Measurements from ENCODE around the gene GNAO1. TPM values are rescaled to one million over a fixed set of nuclear protein-coding genes. Genes with fewer than 3 reads are reported as not detected.

Gene GNAO1
- total and polyA plus RNA-seq, 8 donors, result 1.2 to 13.4 (median 4.8) TPM

DNA sequence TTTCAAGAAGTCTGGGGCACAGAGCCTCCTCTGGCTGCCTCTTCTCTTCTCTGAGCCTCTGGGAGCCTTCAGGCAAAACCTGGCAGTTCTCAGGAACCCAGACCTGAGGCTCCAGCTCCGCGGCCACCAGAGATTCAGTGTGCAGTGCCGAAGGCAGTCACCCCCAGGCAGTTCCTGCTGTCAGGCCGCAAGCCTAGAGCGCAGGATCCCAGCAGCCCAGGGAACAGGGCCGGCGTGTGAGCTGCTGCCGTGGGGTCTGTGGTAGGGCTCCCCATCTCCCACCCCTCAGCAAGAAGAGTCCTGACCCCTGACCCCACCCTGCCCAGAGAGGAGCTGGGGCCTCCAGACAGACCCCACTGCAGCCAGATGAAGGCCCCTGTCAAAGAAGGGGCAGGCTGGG, 155.9 kb downstream of the GNAO1 start:
- Histone ChIP-seq H3K27ac (no peak overlapping the region), H3K9me3 (no peaks in the 10 kb centered on the region), H3K4me1 (no peaks in the 10 kb centered on the region), H3K4me3 (no peak overlapping the region), H3K36me3 (no peaks in the 10 kb centered on the region), H3K27me3 (no peaks in the 10 kb centered on the region)
- ATAC-seq (no peak), FAIRE-seq (no peak), DNase-seq (peak in 2 of 6 donors; percentile 30 to 45)
- intact Hi-C loops (cut with DNase I), result no loop called here
- no peak for TF ChIP-seq CTCF (IDR thresholded peaks at IDR 0.05)
- 68 to 87% methylated on average over 8 of the region's 8 CpGs for WGBS, 2 donors

DNA sequence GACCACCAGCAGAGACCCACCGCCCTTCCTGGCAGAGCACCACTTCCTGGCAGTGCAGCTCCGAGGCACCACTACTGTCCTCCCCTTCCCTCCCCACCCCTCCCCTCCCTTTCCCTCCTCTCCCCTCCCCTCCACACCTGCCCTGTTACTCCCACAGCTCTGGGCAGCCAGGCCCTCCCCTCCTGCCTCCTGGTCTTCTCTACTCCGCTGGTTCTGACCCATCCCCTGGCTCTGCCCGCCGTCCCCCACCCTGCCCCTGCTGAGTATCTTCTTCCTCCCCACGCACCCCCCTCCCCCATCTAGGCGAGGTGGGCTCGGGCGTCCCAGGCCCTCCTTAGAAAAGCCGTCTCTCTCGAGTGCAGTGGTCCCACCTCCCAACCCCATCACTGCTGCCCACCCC, 156.4 kb downstream of the GNAO1 start:
- 59 to 69% methylated on average over 6 to 11 of the region's 11 CpGs for WGBS, 2 donors
- FAIRE-seq, result no peak
- Histone ChIP-seq H3K4me1 (no peaks in the 10 kb centered on the region), H3K9me3 (no peaks in the 10 kb centered on the region), H3K27me3 (no peaks in the 10 kb centered on the region), H3K36me3 (no peaks in the 10 kb centered on the region), H3K4me3 (no peak overlapping the region), H3K27ac (no peak overlapping the region)
- no peak for ATAC-seq
- TF ChIP-seq CTCF (IDR thresholded peaks at IDR 0.05), result no peak
- peak in 1 of 6 donors; percentile 19 for DNase-seq
- intact Hi-C loops (cut with DNase I), result no loop called here

GRCh38 chr16:56348168-56349085, 157.1 kb downstream of the GNAO1 start:
- DNase-seq, result peak in 2 of 6 donors; percentile 42 to 53
- Histone ChIP-seq H3K36me3 (no peaks in the 10 kb centered on the region), H3K27ac (no peak overlapping the region), H3K9me3 (no peaks in the 10 kb centered on the region), H3K4me1 (no peaks in the 10 kb centered on the region), H3K4me3 (no peak overlapping the region), H3K27me3 (no peaks in the 10 kb centered on the region)
- no peak for FAIRE-seq
- peak in 1 of 4 donors; percentile 23 for ATAC-seq
- 73 to 76% methylated on average over 22 to 25 of the region's 25 CpGs for WGBS, 2 donors
- intact Hi-C loops (cut with DNase I), result no loop called here
- no peak for TF ChIP-seq CTCF (IDR thresholded peaks at IDR 0.05)

DNA sequence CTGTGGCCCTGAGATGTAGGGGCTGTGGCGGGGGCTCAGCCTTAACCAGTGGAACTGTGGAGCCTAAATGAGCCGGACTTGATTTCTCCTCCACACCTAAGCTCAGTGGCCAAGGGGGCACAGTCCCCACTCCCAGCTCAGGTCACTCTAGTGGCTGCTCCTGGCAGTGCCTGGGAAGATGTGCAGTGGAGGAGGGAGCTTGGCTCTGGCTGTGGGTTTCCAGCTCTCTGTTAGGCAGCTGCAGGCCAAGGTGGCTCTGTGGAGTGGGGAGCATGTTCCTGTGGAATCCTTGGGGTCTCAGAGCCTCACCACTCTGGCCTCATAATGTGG, 157.8 kb downstream of the GNAO1 start:
- TF ChIP-seq CTCF (IDR thresholded peaks at IDR 0.05), result no peak
- Histone ChIP-seq H3K4me3 (no peak overlapping the region), H3K4me1 (no peaks in the 10 kb centered on the region), H3K36me3 (no peaks in the 10 kb centered on the region), H3K9me3 (no peaks in the 10 kb centered on the region), H3K27me3 (no peaks in the 10 kb centered on the region), H3K27ac (no peak overlapping the region)
- intact Hi-C loops (cut with DNase I), result no loop called here
- WGBS, 2 donors, result 68 to 94% methylated on average over 2 of the region's 2 CpGs
- ATAC-seq, result no peak
- FAIRE-seq, result no peak
- DNase-seq, result peak in 2 of 6 donors; percentile 30 to 32

GRCh38 chr16:56349711-56350161, 158.4 kb downstream of the GNAO1 start:
- 83 to 90% methylated on average over 16 of the region's 16 CpGs for whole genome bisulfite sequencing, 2 donors
- H3K4me3 ChIP-seq, result no peak overlapping the region
- intact Hi-C loops (cut with DNase I), result no loop called here
- no peak for FAIRE-seq
- TF ChIP-seq CTCF (IDR thresholded peaks at IDR 0.05), result no peak
- H3K27me3 ChIP-seq, result no peaks in the 10 kb centered on the region
- H3K36me3 ChIP-seq, result no peaks in the 10 kb centered on the region
- peak in 3 of 6 donors; percentile 2 to 48 (median 36) for DNase-seq
- no peaks in the 10 kb centered on the region for H3K4me1 ChIP-seq
- ATAC-seq, result no peak
- no peaks in the 10 kb centered on the region for H3K9me3 ChIP-seq
- H3K27ac ChIP-seq, result no peak overlapping the region
